IPS-18a (cell line): ENCODE measurements around the gene P2RY8.

Source experiments
- H3K27ac ChIP-seq: one replicate; pipeline ENCODE4 v1.5.1; 2013; ENCODE audit warnings: low read length
- H3K27me3 ChIP-seq: one replicate; pipeline ENCODE4 v1.6.1; 2013; ENCODE audit warnings: mild to moderate bottlenecking, low read length; ENCODE audit not compliant: control insufficient read depth, insufficient read depth
- H3K36me3 ChIP-seq: one replicate; pipeline ENCODE4 v1.6.1; 2013; ENCODE audit warnings: low read depth, low read length; ENCODE audit not compliant: control insufficient read depth
- H3K4me1 ChIP-seq: one replicate; pipeline ENCODE4 v1.6.1; 2013; ENCODE audit warnings: low read depth, low read length; ENCODE audit not compliant: control insufficient read depth
- H3K4me3 ChIP-seq: one replicate; pipeline ENCODE4 v1.5.1; 2013; ENCODE audit warnings: low read length
- H3K9ac ChIP-seq: one replicate; pipeline ENCODE4 v1.6.1; 2013; ENCODE audit warnings: mild to moderate bottlenecking, low read length, moderate library complexity
- H3K9me3 ChIP-seq: one replicate; pipeline ENCODE4 v1.6.1; 2013; ENCODE audit warnings: low read depth, low read length; ENCODE audit not compliant: control insufficient read depth

P2RY8 gene

GRCh38 chrX:1424147-1424851, 112.7 kb downstream of the P2RY8 start:
- H3K36me3 ChIP-seq: peaks cover 41% of the 10 kb centered on the region
- H3K27me3 ChIP-seq: no peaks in the 10 kb centered on the region
- H3K4me3 ChIP-seq: no peak overlapping the region
- no peak overlapping the region for H3K27ac ChIP-seq
- H3K9me3 ChIP-seq: peaks cover 10% of the 10 kb centered on the region
- no peaks in the 10 kb centered on the region for H3K4me1 ChIP-seq
- H3K9ac ChIP-seq: no peak overlapping the region

GRCh38 chrX:1423215-1423614, 113.8 kb downstream of the P2RY8 start:
- Histone ChIP-seq H3K9me3 (peaks cover 10% of the 10 kb centered on the region), H3K4me1 (no peaks in the 10 kb centered on the region), H3K9ac (no peak overlapping the region), H3K4me3 (no peak overlapping the region), H3K27me3 (no peaks in the 10 kb centered on the region), H3K36me3 (peaks cover 46% of the 10 kb centered on the region), H3K27ac (no peak overlapping the region)

GRCh38 chrX:1422135-1422465, 114.9 kb downstream of the P2RY8 start:
- Histone ChIP-seq H3K9ac (no peak overlapping the region), H3K36me3 (peaks cover 46% of the 10 kb centered on the region), H3K9me3 (peaks cover 10% of the 10 kb centered on the region)

GRCh38 chrX:1421433-1422134, 115.4 kb downstream of the P2RY8 start:
- H3K27ac ChIP-seq: no peak overlapping the region
- no peaks in the 10 kb centered on the region for H3K27me3 ChIP-seq
- H3K36me3 ChIP-seq: peaks cover 49% of the 10 kb centered on the region
- H3K4me1 ChIP-seq: no peaks in the 10 kb centered on the region
- H3K9me3 ChIP-seq: peaks cover 10% of the 10 kb centered on the region
- H3K4me3 ChIP-seq: no peak overlapping the region
- H3K9ac ChIP-seq: no peak overlapping the region

More at GRCh38 chrX:1422135-1422465, 114.9 kb downstream of the P2RY8 start:
- H3K4me3 ChIP-seq: no peak overlapping the region
- no peaks in the 10 kb centered on the region for H3K4me1 ChIP-seq
- no peaks in the 10 kb centered on the region for H3K27me3 ChIP-seq
- no peak overlapping the region for H3K27ac ChIP-seq

- H3K27me3 ChIP-seq: no peaks in the 10 kb centered on the region
- no peak overlapping the region for H3K9ac ChIP-seq
- H3K36me3 ChIP-seq: peaks cover 54% of the 10 kb centered on the region
- no peak overlapping the region for H3K27ac ChIP-seq
- no peak overlapping the region for H3K4me3 ChIP-seq
- no peaks in the 10 kb centered on the region for H3K4me1 ChIP-seq
- H3K9me3 ChIP-seq: peaks cover 10% of the 10 kb centered on the region
Measured at GRCh38 chrX:1420371-1420770, 116.6 kb downstream of the P2RY8 start.

GRCh38 chrX:1419545-1420355, 117.2 kb downstream of the P2RY8 start:
- H3K4me3 ChIP-seq: no peak overlapping the region
- no peak overlapping the region for H3K9ac ChIP-seq
- no peak overlapping the region for H3K27ac ChIP-seq
- H3K36me3 ChIP-seq: peaks cover 47% of the 10 kb centered on the region
- H3K27me3 ChIP-seq: no peaks in the 10 kb centered on the region
- H3K4me1 ChIP-seq: no peaks in the 10 kb centered on the region
- H3K9me3 ChIP-seq: peaks cover 10% of the 10 kb centered on the region

GRCh38 chrX:1418901-1419544, 118.0 kb downstream of the P2RY8 start:
- no peaks in the 10 kb centered on the region for H3K27me3 ChIP-seq
- no peak overlapping the region for H3K4me3 ChIP-seq
- H3K4me1 ChIP-seq: no peaks in the 10 kb centered on the region
- H3K36me3 ChIP-seq: peaks cover 52% of the 10 kb centered on the region
- H3K9me3 ChIP-seq: peaks cover 10% of the 10 kb centered on the region
- no peak overlapping the region for H3K9ac ChIP-seq
- no peak overlapping the region for H3K27ac ChIP-seq

- Histone ChIP-seq H3K4me3 (no peak overlapping the region), H3K4me1 (no peaks in the 10 kb centered on the region), H3K9ac (no peak overlapping the region), H3K36me3 (peaks cover 54% of the 10 kb centered on the region), H3K27me3 (no peaks in the 10 kb centered on the region), H3K27ac (no peak overlapping the region), H3K9me3 (peaks cover 10% of the 10 kb centered on the region)
Measured at GRCh38 chrX:1417921-1418771, 118.8 kb downstream of the P2RY8 start.

GRCh38 chrX:1416965-1417760, 119.8 kb downstream of the P2RY8 start:
- H3K36me3 ChIP-seq: peaks cover 52% of the 10 kb centered on the region
- no peaks in the 10 kb centered on the region for H3K27me3 ChIP-seq
- H3K27ac ChIP-seq: no peak overlapping the region
- H3K9ac ChIP-seq: no peak overlapping the region
- peaks cover 5% of the 10 kb centered on the region for H3K9me3 ChIP-seq
- no peaks in the 10 kb centered on the region for H3K4me1 ChIP-seq
- no peak overlapping the region for H3K4me3 ChIP-seq

- H3K4me1 ChIP-seq: no peaks in the 10 kb centered on the region
- peaks cover 50% of the 10 kb centered on the region for H3K36me3 ChIP-seq
- no peaks in the 10 kb centered on the region for H3K27me3 ChIP-seq
- no peaks in the 10 kb centered on the region for H3K9me3 ChIP-seq
- no peak overlapping the region for H3K9ac ChIP-seq
- no peak overlapping the region for H3K4me3 ChIP-seq
- H3K27ac ChIP-seq: no peak overlapping the region
Measured at GRCh38 chrX:1416327-1416784, 120.6 kb downstream of the P2RY8 start.
